Ishikawa (cell line): ENCODE results near the gene GLRX5.

Source experiments
- CEBPB ChIP-seq: IDR thresholded peaks from 2 replicates; pipeline ENCODE4 v1.6.1; 2012
- CREB1 ChIP-seq: IDR thresholded peaks from 2 replicates; pipeline ENCODE4 v1.6.1; 2012; ENCODE audit warnings: low read depth
- EP300 ChIP-seq: IDR thresholded peaks from 2 replicates; pipeline ENCODE4 v1.6.1; 2012; ENCODE audit warnings: borderline replicate concordance
- FOXM1 ChIP-seq: IDR thresholded peaks from 2 replicates; pipeline ENCODE4 v1.6.1; 2012; ENCODE audit warnings: low read depth, borderline replicate concordance
- NFIC ChIP-seq: IDR thresholded peaks from 2 replicates; pipeline ENCODE4 v1.6.1; 2012
- RAD21 ChIP-seq: IDR thresholded peaks from 2 replicates; pipeline ENCODE4 v1.6.1; 2012; ENCODE audit warnings: low read depth
- TAF1 ChIP-seq: IDR thresholded peaks from 2 replicates; pipeline ENCODE4 v1.6.1; 2012; ENCODE audit warnings: low read depth, mild to moderate bottlenecking
- YY1 ChIP-seq: IDR thresholded peaks from 2 replicates; pipeline ENCODE4 v1.6.1; 2012; ENCODE audit warnings: low read depth
- TF ChIP-seq, protein P1 (sequence below): IDR thresholded peaks from 2 replicates; pipeline ENCODE4 v1.6.1; 2012; ENCODE audit warnings: low read depth, mild to moderate bottlenecking
- TF ChIP-seq, protein P2 (sequence below): IDR thresholded peaks from 2 replicates; pipeline ENCODE4 v1.6.1; 2012

DNA sequence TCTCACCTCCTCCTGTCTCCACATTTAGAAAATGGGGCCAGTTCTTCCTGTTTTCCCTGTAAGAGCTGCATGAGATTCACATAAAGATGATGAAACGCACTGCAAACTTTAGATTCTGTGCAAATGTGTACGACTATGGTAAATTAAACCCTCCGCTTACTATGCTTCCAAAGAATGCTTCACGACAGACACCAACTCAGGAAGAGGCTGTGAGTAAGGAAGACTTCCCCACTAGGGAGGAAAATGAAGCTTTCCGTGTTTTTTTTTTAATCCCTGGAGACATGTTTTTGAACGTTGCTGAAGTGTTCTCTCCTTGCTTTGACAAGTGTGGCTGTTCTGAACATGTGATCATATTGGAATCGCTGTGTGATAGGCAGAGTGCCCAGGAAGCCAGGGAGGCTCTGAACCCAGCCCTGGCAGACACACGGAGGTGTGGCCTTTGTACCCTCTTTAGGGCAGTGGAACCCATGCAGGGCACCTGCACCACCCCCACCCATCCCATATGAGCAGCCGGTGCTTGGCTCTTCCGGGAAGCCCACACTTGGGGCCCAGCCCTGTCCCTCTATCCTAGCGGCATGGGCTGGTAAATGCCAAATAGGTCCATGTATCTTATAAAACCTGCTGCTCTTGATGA lies 10.9 kb upstream of the GLRX5 start:
- TF ChIP-seq RAD21 (no peak), CEBPB (no peak), YY1 (no peak), EP300 (no peak), NFIC (no peak), CREB1 (no peak), TAF1 (no peak), FOXM1 (no peak)
- TF ChIP-seq, protein P1, sequence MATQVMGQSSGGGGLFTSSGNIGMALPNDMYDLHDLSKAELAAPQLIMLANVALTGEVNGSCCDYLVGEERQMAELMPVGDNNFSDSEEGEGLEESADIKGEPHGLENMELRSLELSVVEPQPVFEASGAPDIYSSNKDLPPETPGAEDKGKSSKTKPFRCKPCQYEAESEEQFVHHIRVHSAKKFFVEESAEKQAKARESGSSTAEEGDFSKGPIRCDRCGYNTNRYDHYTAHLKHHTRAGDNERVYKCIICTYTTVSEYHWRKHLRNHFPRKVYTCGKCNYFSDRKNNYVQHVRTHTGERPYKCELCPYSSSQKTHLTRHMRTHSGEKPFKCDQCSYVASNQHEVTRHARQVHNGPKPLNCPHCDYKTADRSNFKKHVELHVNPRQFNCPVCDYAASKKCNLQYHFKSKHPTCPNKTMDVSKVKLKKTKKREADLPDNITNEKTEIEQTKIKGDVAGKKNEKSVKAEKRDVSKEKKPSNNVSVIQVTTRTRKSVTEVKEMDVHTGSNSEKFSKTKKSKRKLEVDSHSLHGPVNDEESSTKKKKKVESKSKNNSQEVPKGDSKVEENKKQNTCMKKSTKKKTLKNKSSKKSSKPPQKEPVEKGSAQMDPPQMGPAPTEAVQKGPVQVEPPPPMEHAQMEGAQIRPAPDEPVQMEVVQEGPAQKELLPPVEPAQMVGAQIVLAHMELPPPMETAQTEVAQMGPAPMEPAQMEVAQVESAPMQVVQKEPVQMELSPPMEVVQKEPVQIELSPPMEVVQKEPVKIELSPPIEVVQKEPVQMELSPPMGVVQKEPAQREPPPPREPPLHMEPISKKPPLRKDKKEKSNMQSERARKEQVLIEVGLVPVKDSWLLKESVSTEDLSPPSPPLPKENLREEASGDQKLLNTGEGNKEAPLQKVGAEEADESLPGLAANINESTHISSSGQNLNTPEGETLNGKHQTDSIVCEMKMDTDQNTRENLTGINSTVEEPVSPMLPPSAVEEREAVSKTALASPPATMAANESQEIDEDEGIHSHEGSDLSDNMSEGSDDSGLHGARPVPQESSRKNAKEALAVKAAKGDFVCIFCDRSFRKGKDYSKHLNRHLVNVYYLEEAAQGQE: no peak
- TF ChIP-seq, protein P2, sequence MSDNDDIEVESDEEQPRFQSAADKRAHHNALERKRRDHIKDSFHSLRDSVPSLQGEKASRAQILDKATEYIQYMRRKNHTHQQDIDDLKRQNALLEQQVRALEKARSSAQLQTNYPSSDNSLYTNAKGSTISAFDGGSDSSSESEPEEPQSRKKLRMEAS: no peak
